Stomach (tissue), 4 donors: ENCODE data around the gene RIMKLA.

Experiments used
- CTCF ChIP-seq, 7 experiments: fragments of 450-650 bp in 4 of 7; fragments of 200-600 bp in 3 of 7; sonication (generic) in 3 of 7; IDR thresholded peaks; one replicate each; pipeline ENCODE4 v1.5.1; 2016 to 2019; ENCODE audit warnings: antibody characterized with exemption in 7 of 7, control low read depth in 2 of 7, mild to moderate bottlenecking in 1 of 7
- POLR2A ChIP-seq, 4 donors: fragments of 450-650 bp; IDR thresholded peaks; one replicate each; pipeline ENCODE4 v1.6.1; 2016; ENCODE audit warnings: antibody characterized with exemption in 4 of 4, control low read depth in 2 of 4, mild to moderate bottlenecking in 1 of 4, moderate library complexity in 1 of 4
- POLR2AphosphoS5 ChIP-seq, 3 donors: sonication (generic); formaldehyde crosslinking; IDR thresholded peaks; one replicate each; pipeline ENCODE4 v1.6.1; 2016; ENCODE audit warnings: antibody characterized with exemption in 3 of 3

- TF ChIP-seq POLR2A (IDR thresholded peaks at IDR 0.05), result no peak
- no peak for TF ChIP-seq CTCF (IDR thresholded peaks at IDR 0.05)
- TF ChIP-seq POLR2AphosphoS5 (IDR thresholded peaks at IDR 0.05), result no peak
These were observed 16.1 kb upstream of the RIMKLA start for GRCh38 chr1:42364542-42364941.
